K562 (cell line): ENCODE results near the gene SKOR1. TPM values are rescaled to one million over a fixed set of nuclear protein-coding genes. Genes with fewer than 3 reads are reported as not detected.

Source experiments
- ATAC-seq: fragments of 200-7000 bp; cut with Tn5 transposase; 3 replicates; pipeline ENCODE4 v1.9.1; 2020; ENCODE audit warnings: moderate library complexity
- BruUV-seq: library from RNA; stranded (reverse); fragments of 400-500 nt; replicated peaks from 2 replicates; lab custom pipeline; 2021; lab: Mats Ljungman, UMichigan
- CTCF ChIA-PET: fragments of 300-600 bp; formaldehyde crosslinking; extraction: SDS; loops from one replicate; lab custom pipeline; 2021; ENCODE audit warnings: low intra/inter-chr PET ratio; lab: Yijun Ruan, JAX
- POLR2A ChIA-PET: fragments of 300-600, 350-650 bp; sonication (Branson Sonifier 250); formaldehyde crosslinking; extraction: SDS; loops from one replicate; lab custom pipeline; 2021; ENCODE audit warnings: antibody characterized with exemption, inconsistent platforms; lab: Yijun Ruan, JAX
- DNase-seq, 4 experiments: peaks; one replicate each; pipeline versions ENCODE4 v3.0.0 to v3.0.0-alpha.2; 2011 to 2018; ENCODE audit warnings: low spot score in 3 of 4, mixed read lengths in 3 of 4; ENCODE audit errors: extremely low read depth in 1 of 4
- FAIRE-seq: peaks from 2 replicates; lab custom pipeline; 2011; peaks lifted over from hg19 to GRCh38; lab: Jason Lieb, UNC
- H2AFZ ChIP-seq: 2 replicates; pipeline ENCODE4 v1.6.0; 2011; ENCODE audit warnings: low read depth, low read length, control low read depth, inconsistent platforms
- H3K27ac ChIP-seq: fragments of 200-600 bp; 3 replicates; pipeline ENCODE4 v1.8.0; 2011; ENCODE audit warnings: low read depth, mild to moderate bottlenecking, control low read depth, inconsistent platforms, low read length, moderate library complexity, mixed read lengths; ENCODE audit errors: extremely low read depth
- H3K27me3 ChIP-seq, 2 experiments: fragments of 300-600 bp in 1 of 2; 2 replicates in 1 of 2; 3 replicates in 1 of 2; pipeline versions ENCODE4 v1.6.0 to v1.8.0; 2011; ENCODE audit warnings: inconsistent platforms in 2 of 2, low read length in 2 of 2, mild to moderate bottlenecking in 1 of 2, mixed read lengths in 1 of 2, moderate library complexity in 1 of 2; ENCODE audit not compliant: control insufficient read depth in 2 of 2, insufficient read depth in 2 of 2
- H3K36me3 ChIP-seq: fragments of 300-600 bp; 3 replicates; pipeline ENCODE4 v1.8.0; 2011; ENCODE audit warnings: mild to moderate bottlenecking, low read length, inconsistent platforms; ENCODE audit not compliant: control insufficient read depth, insufficient read depth
- H3K4me1 ChIP-seq, 2 experiments: fragments of 200-600 bp in 1 of 2; replicated peaks in 1 of 2; 2 replicates in 1 of 2; 3 replicates in 1 of 2; pipeline versions ENCODE4 v1.5.1 to v1.8.0; 2011; ENCODE audit warnings: inconsistent platforms in 2 of 2, low read length in 2 of 2, mild to moderate bottlenecking in 1 of 2, mixed read lengths in 1 of 2, moderate library complexity in 1 of 2; ENCODE audit not compliant: control insufficient read depth in 2 of 2, insufficient read depth in 2 of 2
- H3K4me2 ChIP-seq: 2 replicates; pipeline ENCODE4 v1.6.1; 2011; ENCODE audit warnings: low read length, control low read depth, inconsistent platforms, mixed read lengths; ENCODE audit not compliant: insufficient read depth
- H3K4me3 ChIP-seq: fragments of 200-600 bp; sonication (generic), shearing (Covaris generic); 2 replicates; pipeline ENCODE4 v1.5.1; 2016; ENCODE audit warnings: control low read depth, inconsistent platforms
- H3K79me2 ChIP-seq: fragments of 200-600 bp; 3 replicates; pipeline ENCODE4 v1.8.0; 2011; ENCODE audit warnings: low read length, inconsistent platforms; ENCODE audit not compliant: control insufficient read depth, insufficient read depth
- H3K9ac ChIP-seq, 2 experiments: 2 replicates each; pipeline versions ENCODE4 v1.6.0 to v1.6.1; 2011; ENCODE audit warnings: low read depth in 2 of 2, low read length in 2 of 2, control low read depth in 1 of 2, inconsistent platforms in 1 of 2, mild to moderate bottlenecking in 1 of 2, mixed read lengths in 1 of 2; ENCODE audit not compliant: insufficient read depth in 1 of 2
- H3K9me1 ChIP-seq: one replicate; pipeline ENCODE4 v1.6.0; 2011; ENCODE audit warnings: inconsistent platforms, mild to moderate bottlenecking, low read length, moderate library complexity; ENCODE audit not compliant: control insufficient read depth, insufficient read depth
- H3K9me3 ChIP-seq: replicated peaks from 2 replicates; pipeline ENCODE4 v1.5.1; 2011; ENCODE audit warnings: low read depth, low read length, inconsistent platforms; ENCODE audit not compliant: control insufficient read depth, insufficient read depth
- H4K20me1 ChIP-seq: replicated peaks from 2 replicates; pipeline ENCODE4 v1.6.1; 2011; ENCODE audit warnings: low read length, inconsistent platforms, mixed read lengths; ENCODE audit not compliant: control insufficient read depth, insufficient read depth
- BRF2 ChIP-seq: IDR thresholded peaks from 3 replicates; pipeline ENCODE4 v1.6.1; 2011; ENCODE audit warnings: borderline replicate concordance, mild to moderate bottlenecking; ENCODE audit not compliant: insufficient read length, insufficient read depth
- CBX5 ChIP-seq: IDR thresholded peaks from 2 replicates; pipeline ENCODE4 v1.6.1; 2014; ENCODE audit warnings: low read depth, borderline replicate concordance
- CCNT2 ChIP-seq: IDR thresholded peaks from 2 replicates; pipeline ENCODE4 v1.6.1; 2011; ENCODE audit warnings: borderline replicate concordance, low read depth, mild to moderate bottlenecking, moderate library complexity, mixed read lengths, low read length; ENCODE audit not compliant: insufficient read length; ENCODE audit errors: extremely low read depth
- DPF2 ChIP-seq: fragments of 450-650 bp; IDR thresholded peaks from 2 replicates; pipeline ENCODE4 v1.6.1; 2016
- FOXA3 ChIP-seq, 2 experiments: fragments of 450-650 bp in 1 of 2; sonication (generic) in 1 of 2; formaldehyde crosslinking; IDR thresholded peaks in 1 of 2; conservative IDR thresholded peaks in 1 of 2; 2 replicates each; pipeline versions ENCODE4 v1.4.0 to v1.8.0; 2020 to 2022; ENCODE audit warnings: mild to moderate bottlenecking in 2 of 2, missing genetic modification reagents in 1 of 2
- LCOR ChIP-seq: sonication (generic); formaldehyde crosslinking; IDR thresholded peaks from 2 replicates; pipeline ENCODE4 v1.8.0; 2022; ENCODE audit warnings: mild to moderate bottlenecking, missing genetic modification reagents
- MEF2D ChIP-seq: conservative IDR thresholded peaks from 2 replicates; pipeline ENCODE4 v1.6.1; 2016; ENCODE audit warnings: low read depth, missing genetic modification characterization, missing compliant biosample characterization
- MLLT1 ChIP-seq, 2 experiments: fragments of 450-650 bp; IDR thresholded peaks; 2 replicates each; pipeline ENCODE4 v1.6.1; 2016
- NFIC ChIP-seq: fragments of 450-650 bp; IDR thresholded peaks from 2 replicates; pipeline ENCODE4 v1.6.1; 2017; ENCODE audit warnings: mild to moderate bottlenecking, inconsistent platforms
- NFRKB ChIP-seq: fragments of 450-650 bp; IDR thresholded peaks from 2 replicates; pipeline ENCODE4 v1.6.1; 2016; ENCODE audit warnings: low read depth
- NR2F6 ChIP-seq: fragments of 450-650 bp; formaldehyde crosslinking; IDR thresholded peaks from 2 replicates; pipeline ENCODE4 v1.4.0; 2020; ENCODE audit warnings: mild to moderate bottlenecking
- POLR2G ChIP-seq: fragments of 200-400 bp; formaldehyde crosslinking; IDR thresholded peaks from 2 replicates; pipeline ENCODE4 v1.6.1; 2017; ENCODE audit warnings: low read depth, mild to moderate bottlenecking, antibody characterized with exemption, low read length, moderate library complexity
- POLR3G ChIP-seq: IDR thresholded peaks from 2 replicates; pipeline ENCODE4 v1.6.1; 2011; ENCODE audit not compliant: insufficient read length, insufficient replicate concordance; ENCODE audit errors: extremely low read depth
- PTBP1 ChIP-seq: fragments of 200-400 bp; formaldehyde crosslinking; IDR thresholded peaks from 2 replicates; pipeline ENCODE4 v1.6.1; 2017; ENCODE audit warnings: low read depth, low read length
- RFX1 ChIP-seq: fragments of 450-650 bp; IDR thresholded peaks from 2 replicates; pipeline ENCODE4 v1.6.1; 2016; ENCODE audit warnings: mild to moderate bottlenecking, moderate library complexity
- RUNX1 ChIP-seq: sonication (generic); IDR thresholded peaks from 2 replicates; pipeline ENCODE4 v1.6.1; 2016; ENCODE audit warnings: antibody characterized with exemption, low read depth
- SRSF1 ChIP-seq: fragments of 200-400 bp; formaldehyde crosslinking; IDR thresholded peaks from 2 replicates; pipeline ENCODE4 v1.6.1; 2017; ENCODE audit warnings: mild to moderate bottlenecking, low read depth, low read length, moderate library complexity
- TBP ChIP-seq: optimal IDR thresholded peaks from 2 replicates; pipeline ENCODE3; 2011; ENCODE audit warnings: low read depth, low read length, improper control_type of control experiment
- U2AF2 ChIP-seq: fragments of 200-400 bp; formaldehyde crosslinking; optimal IDR thresholded peaks from 2 replicates; pipeline ENCODE3; 2017; ENCODE audit warnings: low read depth, mild to moderate bottlenecking, low read length
- USF1 ChIP-seq: sonication (generic); formaldehyde crosslinking; IDR thresholded peaks from 2 replicates; pipeline ENCODE4 v1.9.0; 2022; ENCODE audit warnings: mild to moderate bottlenecking, missing genetic modification reagents
- XRCC3 ChIP-seq: fragments of 450-650 bp; IDR thresholded peaks from 2 replicates; pipeline ENCODE4 v1.6.1; 2017; ENCODE audit warnings: mild to moderate bottlenecking, moderate library complexity
- WGBS: fragments of 100-300 bp; shearing (Covaris generic); methylation state at CpG from one replicate; pipeline ENCODE4 v1.1.6; 2016; ENCODE audit warnings: low coverage, mixed read lengths; ENCODE audit not compliant: insufficient coverage; ENCODE audit errors: missing lambda C conversion rate; 5-methylcytosine and 5-hydroxymethylcytosine counted together
- in situ Hi-C: fragments of 300-500 bp; cut with MboI; formaldehyde crosslinking; loops from 4 replicates; pipeline ENCODE4 v1.15.0; 2018; ENCODE audit warnings: inconsistent platforms, mixed read lengths
- intact Hi-C: fragments of 100-400 bp; cut with micrococcal nuclease; formaldehyde crosslinking; loops from 2 replicates; pipeline ENCODE4 v1.14.2; 2022
- polyA plus RNA-seq, 8 experiments: library from polyadenylated mRNA; depleted of rRNA in 4 of 8; stranded (reverse) in 5 of 8; unstranded in 3 of 8; fragments of >200 nt; fragmentation: Nextera tagmentation in 2 of 8; fragmentation: Illumina TruSeq in 1 of 8; extraction: Ambion mirVana in 2 of 8; extraction: Trizol in 1 of 8; gene quantifications; 2 replicates each; pipeline versions ENCODE4 v1.2.1 to v1.2.3, GENCODE V29; 2011 to 2014; ENCODE audit warnings: inconsistent platforms in 1 of 8, missing spikeins in 1 of 8
- total RNA-seq, 7 experiments: library from RNA; depleted of rRNA in 6 of 7; stranded (reverse); fragments of >200 nt in 6 of 7; fragmentation: Illumina TruSeq in 2 of 7; extraction: Trizol in 2 of 7; gene quantifications; 2 replicates each; pipeline versions ENCODE4 v1.2.1 to v1.2.3, GENCODE V29; 2011 to 2021; ENCODE audit warnings: low replicate concordance in 1 of 7

SKOR1 gene
- total and polyA plus RNA-seq, 9 of the 15 experiments (the other 6 are each of a cell fraction or from before 2014, with no cell fraction given), result 0.04 to 0.41 (median 0.09) TPM; not detected in 3

GRCh38 chr15:67838789-67839332, 13.6 kb downstream of the SKOR1 start:
- ATAC-seq (no peak), FAIRE-seq (no peak), DNase-seq (no peak)
- ChIA-PET CTCF (interaction anchor here (0.6 to 1.8 kb wide), 2 partner anchors 316 to 779 kb away, joined by 4 read pairs; no protein-coding TSS in a partner anchor), POLR2A (no interaction called here)
- in situ Hi-C loops, result loop anchor here (5.0 to 10.0 kb wide), 2 partner anchors 382 to 904 kb away; no protein-coding TSS in a partner anchor
- H3K4me1 ChIP-seq, result peaks cover 17 to 45% of the 10 kb centered on the region in 2 experiments
- H3K4me3 ChIP-seq, result no peak overlapping the region
- no peaks in the 10 kb centered on the region for H3K9me1 ChIP-seq
- intact Hi-C loops, result loop anchor here (10.0 kb wide), 1 partner anchor 534 kb away; no protein-coding TSS in a partner anchor
- 77% methylated on average over 22 of the region's 25 CpGs for WGBS
- peak overlapping the region; percentile 92; the same call in 1 of the 3 replicates for H3K27ac ChIP-seq
- peak overlapping the region; percentile 96 for H2AFZ ChIP-seq
- H3K27me3 ChIP-seq, result peaks cover 0 to 17% of the 10 kb centered on the region in 2 experiments; a peak in 4 of 5 replicates
- H3K9me3 ChIP-seq, result no peaks in the 10 kb centered on the region
- H3K36me3 ChIP-seq, result no peaks in the 10 kb centered on the region
- H3K9ac ChIP-seq, result peak overlapping the region; percentile 65 to 89
- BruUV-seq, result no TSS peak
- no peaks in the 10 kb centered on the region; the same call in 1 of the 2 replicates for H4K20me1 ChIP-seq
- peak overlapping the region; percentile 70 for H3K4me2 ChIP-seq
- H3K79me2 ChIP-seq, result no peaks in the 10 kb centered on the region
- no peak for TF ChIP-seq MEF2D (tag)
- no peak for TF ChIP-seq NFRKB
- no peak for TF ChIP-seq LCOR (CRISPR knock-in tag)
- TF ChIP-seq RFX1, result no peak
- no peak for TF ChIP-seq CCNT2
- no peak for TF ChIP-seq PTBP1
- TF ChIP-seq POLR3G, result no peak
- no peak for TF ChIP-seq SRSF1
- no peak for TF ChIP-seq POLR2G
- TF ChIP-seq NR2F6 (CRISPR knock-in tag), result no peak
- TF ChIP-seq MLLT1 (IDR thresholded peaks at IDR 0.05), result 0 out of 4 replicates have a peak, but pooled peaks of 1 of the 2 experiments have one; percentile 69
- peak in 1 of 2 experiments; percentile 35; a peak in 1 of 4 replicates for TF ChIP-seq FOXA3 (CRISPR knock-in tag; conservative IDR thresholded peaks at IDR 0.05 in 1 of 2, IDR thresholded peaks at IDR 0.05 in 1 of 2)
- TF ChIP-seq XRCC3, result no peak
- no peak for TF ChIP-seq CBX5
- TF ChIP-seq NFIC, result no peak
- no peak for TF ChIP-seq RUNX1
- TF ChIP-seq DPF2, result no peak
- TF ChIP-seq U2AF2, result no peak
- no peak for TF ChIP-seq TBP
- peak; percentile 40 for TF ChIP-seq USF1 (CRISPR knock-in tag)
- TF ChIP-seq BRF2, result no peak
